Neutrophil (primary cell): ENCODE data around the gene COMT.

ENCODE experiments used
- H3K27ac ChIP-seq: fragments of 200-600 bp; sonication (generic); 2 replicates; pipeline ENCODE4 v1.5.1; 2016; ENCODE audit warnings: mild to moderate bottlenecking, moderate library complexity
- H3K27me3 ChIP-seq: fragments of 200-600 bp; sonication (generic); 2 replicates; pipeline ENCODE4 v1.6.0; 2016; ENCODE audit warnings: mild to moderate bottlenecking
- H3K36me3 ChIP-seq: fragments of 200-600 bp; sonication (generic); 2 replicates; pipeline ENCODE4 v1.5.1; 2017
- H3K4me1 ChIP-seq, 2 experiments: fragments of 200-600 bp in 1 of 2; sonication (generic) in 1 of 2; 1 replicate in 1 of 2; 2 replicates in 1 of 2; pipeline versions ENCODE4 v1.5.1 to v1.6.1; 2013 to 2016; ENCODE audit warnings: low read depth in 1 of 2, low read length in 1 of 2, mild to moderate bottlenecking in 1 of 2, moderate library complexity in 1 of 2; ENCODE audit not compliant: control insufficient read depth in 1 of 2, insufficient read depth in 1 of 2
- H3K4me3 ChIP-seq, 2 experiments: fragments of 200-600 bp in 1 of 2; sonication (generic) in 1 of 2; 1 replicate in 1 of 2; 2 replicates in 1 of 2; pipeline ENCODE4 v1.5.1; 2013 to 2016; ENCODE audit warnings: low read depth in 1 of 2, low read length in 1 of 2, mild to moderate bottlenecking in 1 of 2, moderate library complexity in 1 of 2
- H3K9me3 ChIP-seq: fragments of 200-600 bp; sonication (generic); 2 replicates; pipeline ENCODE4 v1.5.1; 2016
- CTCF ChIP-seq: fragments of 200-600 bp; sonication (generic); IDR thresholded peaks from 2 replicates; pipeline ENCODE4 v1.5.1; 2016; ENCODE audit warnings: antibody characterized with exemption

The COMT gene

GRCh38 chr22:19911540-19912270 is 29.9 kb upstream of the COMT start:
- no peak for TF ChIP-seq CTCF
- H3K4me1 ChIP-seq, result no peaks in the 10 kb centered on the region
- no peak overlapping the region for H3K27ac ChIP-seq
- peaks cover 59% of the 10 kb centered on the region for H3K36me3 ChIP-seq
- no peaks in the 10 kb centered on the region for H3K27me3 ChIP-seq
- H3K9me3 ChIP-seq, result no peaks in the 10 kb centered on the region
- H3K4me3 ChIP-seq, result no peak overlapping the region

- Histone ChIP-seq H3K9me3 (no peaks in the 10 kb centered on the region), H3K27me3 (no peaks in the 10 kb centered on the region), H3K27ac (no peak overlapping the region), H3K36me3 (peaks cover 59% of the 10 kb centered on the region), H3K4me3 (no peak overlapping the region), H3K4me1 (no peaks in the 10 kb centered on the region)
- TF ChIP-seq CTCF, result no peak
These were observed 29.1 kb upstream of the COMT start for GRCh38 chr22:19912271-19912999.

DNA sequence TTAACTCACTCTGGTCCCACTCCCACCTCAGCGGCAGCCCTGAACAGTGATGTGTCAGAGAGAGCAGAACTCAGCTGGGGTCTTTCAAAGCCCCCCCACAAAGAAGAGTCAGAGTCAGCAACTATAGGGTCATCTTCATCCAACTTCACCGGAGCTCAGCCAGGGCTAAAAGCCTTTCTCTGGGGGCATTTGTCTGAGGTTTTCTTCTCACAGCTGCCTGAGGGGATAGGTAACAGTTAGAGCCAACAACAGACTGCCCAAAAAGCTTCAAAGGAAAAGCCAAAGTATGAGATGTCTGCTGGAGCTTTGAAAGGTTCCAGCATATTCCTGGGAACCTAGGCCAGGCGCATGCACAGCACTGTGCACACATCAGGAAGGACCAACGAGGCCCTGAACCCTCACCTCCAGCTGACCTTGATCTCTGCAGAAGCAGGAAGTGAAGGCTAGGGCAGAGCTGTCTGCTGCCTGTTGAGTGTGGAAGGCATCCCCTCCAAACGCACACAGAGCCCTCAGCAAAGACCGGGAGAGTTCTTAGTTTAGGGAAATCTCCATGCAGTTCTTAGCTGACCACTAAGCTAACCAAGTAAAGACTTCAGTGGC is 28.1 kb upstream of the COMT start:
- Histone ChIP-seq H3K36me3 (peaks cover 68% of the 10 kb centered on the region), H3K27ac (no peak overlapping the region)
- no peak for TF ChIP-seq CTCF

GRCh38 chr22:19914201-19914943 is 27.2 kb upstream of the COMT start:
- Histone ChIP-seq H3K36me3 (peaks cover 74% of the 10 kb centered on the region), H3K9me3 (no peaks in the 10 kb centered on the region), H3K27ac (no peak overlapping the region), H3K4me3 (no peak overlapping the region), H3K27me3 (no peaks in the 10 kb centered on the region), H3K4me1 (no peaks in the 10 kb centered on the region)
- no peak for TF ChIP-seq CTCF

More for the DNA sequence above, 28.1 kb upstream of the COMT start:
- Histone ChIP-seq H3K9me3 (no peaks in the 10 kb centered on the region), H3K27me3 (no peaks in the 10 kb centered on the region), H3K4me3 (no peak overlapping the region), H3K4me1 (no peaks in the 10 kb centered on the region)

- Histone ChIP-seq H3K27ac (no peak overlapping the region), H3K4me3 (no peak overlapping the region), H3K9me3 (no peaks in the 10 kb centered on the region), H3K36me3 (peaks cover 78% of the 10 kb centered on the region), H3K4me1 (no peaks in the 10 kb centered on the region), H3K27me3 (no peaks in the 10 kb centered on the region)
- no peak for TF ChIP-seq CTCF
These were observed 26.2 kb upstream of the COMT start for GRCh38 chr22:19915287-19915954.
